NB4 (cell line): ENCODE measurements around the gene ANG.

ENCODE experiments used
- DNase-seq: peaks from one replicate; pipeline ENCODE4 v3.0.0; 2010; ENCODE audit warnings: low read depth
- H3K4me3 ChIP-seq: one replicate; pipeline ENCODE4 v1.5.1; 2011; ENCODE audit warnings: mild to moderate bottlenecking, low read depth, low read length, moderate library complexity
- MYC ChIP-seq: IDR thresholded peaks from 2 replicates; pipeline ENCODE4 v1.6.1; 2011; ENCODE audit warnings: low read depth, low read length
- POLR2A ChIP-seq: IDR thresholded peaks from 2 replicates; pipeline ENCODE4 v1.6.1; 2011; ENCODE audit warnings: mild to moderate bottlenecking; ENCODE audit not compliant: insufficient read length; ENCODE audit errors: extremely low read depth
- TF ChIP-seq, protein P1 (sequence below): IDR thresholded peaks from one replicate; pipeline ENCODE4 v1.5.1; 2012; ENCODE audit warnings: low read depth, low read length
- TF ChIP-seq, protein P2 (sequence below): IDR thresholded peaks from 2 replicates; pipeline ENCODE4 v1.6.1; 2011; ENCODE audit warnings: low read depth, low read length

Gene ANG

DNA sequence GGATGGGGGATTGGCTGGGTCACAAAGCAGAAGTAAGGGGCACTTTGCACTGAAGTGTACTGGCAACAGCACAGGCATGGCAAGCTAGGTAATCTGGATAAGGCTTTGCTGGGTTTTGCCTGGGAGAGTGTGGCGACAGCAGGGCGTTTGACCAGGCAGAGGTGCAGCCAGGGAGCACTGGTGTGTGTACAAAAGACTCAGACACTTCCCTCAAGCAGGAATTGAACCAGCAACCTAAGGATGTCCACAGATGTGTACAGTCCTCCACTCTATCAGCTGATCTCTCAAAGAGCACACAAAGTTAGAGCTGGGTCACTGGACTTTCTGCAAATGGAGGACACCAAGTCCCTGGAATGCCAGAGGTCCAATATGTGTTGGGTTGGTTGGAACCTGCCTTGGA lies 19.6 kb upstream of the ANG start:
- TF ChIP-seq, protein P1, sequence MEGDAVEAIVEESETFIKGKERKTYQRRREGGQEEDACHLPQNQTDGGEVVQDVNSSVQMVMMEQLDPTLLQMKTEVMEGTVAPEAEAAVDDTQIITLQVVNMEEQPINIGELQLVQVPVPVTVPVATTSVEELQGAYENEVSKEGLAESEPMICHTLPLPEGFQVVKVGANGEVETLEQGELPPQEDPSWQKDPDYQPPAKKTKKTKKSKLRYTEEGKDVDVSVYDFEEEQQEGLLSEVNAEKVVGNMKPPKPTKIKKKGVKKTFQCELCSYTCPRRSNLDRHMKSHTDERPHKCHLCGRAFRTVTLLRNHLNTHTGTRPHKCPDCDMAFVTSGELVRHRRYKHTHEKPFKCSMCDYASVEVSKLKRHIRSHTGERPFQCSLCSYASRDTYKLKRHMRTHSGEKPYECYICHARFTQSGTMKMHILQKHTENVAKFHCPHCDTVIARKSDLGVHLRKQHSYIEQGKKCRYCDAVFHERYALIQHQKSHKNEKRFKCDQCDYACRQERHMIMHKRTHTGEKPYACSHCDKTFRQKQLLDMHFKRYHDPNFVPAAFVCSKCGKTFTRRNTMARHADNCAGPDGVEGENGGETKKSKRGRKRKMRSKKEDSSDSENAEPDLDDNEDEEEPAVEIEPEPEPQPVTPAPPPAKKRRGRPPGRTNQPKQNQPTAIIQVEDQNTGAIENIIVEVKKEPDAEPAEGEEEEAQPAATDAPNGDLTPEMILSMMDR = no peak
- TF ChIP-seq MYC (no peak), POLR2A (no peak)
- TF ChIP-seq, protein P2, sequence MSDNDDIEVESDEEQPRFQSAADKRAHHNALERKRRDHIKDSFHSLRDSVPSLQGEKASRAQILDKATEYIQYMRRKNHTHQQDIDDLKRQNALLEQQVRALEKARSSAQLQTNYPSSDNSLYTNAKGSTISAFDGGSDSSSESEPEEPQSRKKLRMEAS = no peak
- DNase-seq = no peak
- no peak overlapping the region for H3K4me3 ChIP-seq

DNA sequence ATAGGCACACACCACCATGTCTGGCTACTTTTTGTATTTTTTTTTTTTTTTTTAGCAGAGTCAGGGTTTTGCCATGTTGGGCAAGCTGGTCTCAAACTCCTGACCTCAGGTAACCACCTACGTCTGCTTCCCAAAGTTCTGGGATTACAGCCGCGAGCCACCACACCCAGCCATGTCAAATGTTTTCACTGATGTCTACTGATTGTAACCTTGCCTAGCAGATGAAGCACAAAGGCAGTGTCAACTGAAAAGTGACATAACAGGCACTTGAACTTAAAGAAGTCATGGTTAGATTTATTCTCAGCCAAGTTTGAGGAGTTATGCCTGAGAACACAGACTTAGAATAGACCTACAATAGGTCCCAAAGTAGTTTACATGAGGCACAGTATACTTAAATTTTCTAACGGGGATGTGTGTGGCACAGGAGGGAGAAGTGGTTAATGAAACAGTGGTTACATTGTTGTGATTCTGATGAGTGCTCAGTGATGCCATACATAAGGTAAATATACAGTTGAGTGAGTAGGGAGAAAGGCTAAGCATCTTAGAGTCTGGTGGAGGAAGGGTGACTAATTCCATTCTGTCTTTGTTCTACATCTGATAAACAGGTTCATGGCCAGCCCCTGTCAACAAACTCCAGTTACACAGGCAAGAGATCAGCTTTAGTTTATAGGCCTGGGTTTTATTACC lies 16.8 kb upstream of the ANG start:
- no peak overlapping the region for H3K4me3 ChIP-seq
- DNase-seq = no peak
- TF ChIP-seq POLR2A (no peak), MYC (no peak)
- TF ChIP-seq, protein P2 = no peak
- TF ChIP-seq, protein P1 = no peak

DNA sequence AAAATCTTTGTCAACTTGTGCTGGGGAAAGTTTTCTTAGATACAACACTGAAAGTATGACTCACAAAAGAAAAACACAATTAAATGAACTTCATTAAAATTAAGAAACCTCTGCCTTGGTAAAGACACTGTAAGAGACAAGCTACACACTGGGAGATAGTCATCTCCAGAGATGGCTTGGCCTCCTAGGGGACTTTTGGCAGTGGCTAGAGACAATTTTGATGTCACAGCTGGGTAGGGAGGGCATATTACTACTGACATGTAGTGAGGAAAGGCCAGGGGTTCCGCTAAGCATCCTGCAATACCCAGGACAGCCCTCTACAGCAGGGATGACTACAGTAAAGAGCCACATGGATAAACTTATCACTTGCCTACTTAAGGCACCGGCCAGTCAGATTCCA lies 12.9 kb upstream of the ANG start:
- no peak for DNase-seq
- no peak overlapping the region for H3K4me3 ChIP-seq
- TF ChIP-seq, protein P1 = no peak
- TF ChIP-seq MYC = no peak
- TF ChIP-seq, protein P2 = no peak
- no peak for TF ChIP-seq POLR2A

DNA sequence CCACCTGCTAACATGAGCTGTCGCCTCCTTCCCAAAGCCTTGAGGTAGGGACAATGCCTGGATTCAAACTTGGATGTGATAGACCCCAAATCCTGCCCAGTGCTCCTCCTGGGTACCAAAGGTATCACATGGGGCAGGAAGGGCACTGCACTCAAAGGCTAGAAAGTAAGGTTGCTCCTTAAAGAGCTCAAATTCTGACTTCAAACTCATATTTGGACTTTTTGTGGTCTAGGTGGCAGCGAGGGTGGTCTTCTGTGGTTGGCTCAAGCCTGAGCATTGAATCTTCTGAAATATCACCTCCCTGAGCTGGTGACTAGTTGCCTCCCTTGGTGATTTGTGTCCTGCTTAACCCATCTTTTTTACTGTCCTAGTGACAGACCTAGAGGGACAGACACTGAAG lies 12.5 kb upstream of the ANG start:
- H3K4me3 ChIP-seq = no peak overlapping the region
- DNase-seq = no peak
- TF ChIP-seq, protein P2 = no peak
- TF ChIP-seq POLR2A (no peak), MYC (no peak)
- TF ChIP-seq, protein P1 = no peak

DNA sequence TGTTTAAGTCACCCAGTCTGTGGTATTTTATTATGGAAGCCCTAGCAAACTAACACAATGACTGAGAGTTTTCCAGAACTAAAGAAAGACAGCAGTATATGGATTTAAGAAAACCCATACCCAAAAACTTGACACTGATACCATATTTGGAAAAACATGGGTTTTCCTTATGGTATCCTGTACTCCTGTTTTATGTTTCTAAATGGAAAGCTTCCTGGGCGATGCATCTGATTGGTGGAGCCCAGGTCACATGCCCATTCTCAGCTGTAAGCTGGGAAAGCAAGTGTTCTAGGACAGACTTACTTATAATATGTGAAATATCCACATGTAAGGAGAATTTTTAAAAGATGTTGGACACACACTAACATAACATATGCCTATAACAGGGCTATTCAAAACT lies 8.7 kb upstream of the ANG start:
- TF ChIP-seq MYC (no peak), POLR2A (no peak)
- TF ChIP-seq, protein P2 = no peak
- TF ChIP-seq, protein P1 = no peak
- peak; percentile 34 for DNase-seq
- H3K4me3 ChIP-seq = no peak overlapping the region
